ENCODE data around the gene TMEM121B.

Gene TMEM121B

GRCh38 chr22:17135153-17135760, 14.1 kb upstream of the TMEM121B start:
- H3K36me3 ChIP-seq (ENCODE audit: control insufficient read depth, low read depth, low read length): peaks cover 14% of the 10 kb centered on the region
- H3K27me3 ChIP-seq (ENCODE audit: control insufficient read depth, insufficient read depth, low read length): no peaks in the 10 kb centered on the region
- H3K27ac ChIP-seq (ENCODE audit: low read length): no peak overlapping the region

DNA sequence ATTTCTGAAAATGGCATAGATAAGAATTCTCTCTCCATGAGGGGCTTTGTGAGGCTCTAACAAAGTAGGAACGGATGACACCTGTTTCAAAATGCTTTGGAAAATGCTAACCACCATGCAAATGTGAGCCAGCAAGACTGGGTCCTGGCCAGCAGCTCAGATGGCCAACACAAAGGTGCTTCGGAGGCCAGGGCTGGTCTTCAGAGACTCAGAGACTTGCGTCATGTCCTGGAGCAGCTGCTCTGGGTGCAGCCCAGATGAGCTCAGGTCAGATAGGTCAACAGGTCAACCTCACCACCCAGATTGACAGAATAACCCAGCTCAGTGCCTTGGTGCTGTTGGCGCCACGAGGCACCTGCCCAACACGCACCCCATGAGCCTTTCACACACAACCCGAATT, 12.0 kb upstream of the TMEM121B start:
- Histone ChIP-seq H3K9ac (ENCODE audit: low read length) (no peak overlapping the region), H3K36me3 (ENCODE audit: control insufficient read depth, low read depth, low read length) (peaks cover 4% of the 10 kb centered on the region), H3K4me3 (ENCODE audit: low read length) (no peak overlapping the region), H3K9me3 (ENCODE audit: control insufficient read depth, low read depth, low read length) (no peaks in the 10 kb centered on the region), H3K27me3 (ENCODE audit: control insufficient read depth, insufficient read depth, low read length) (no peaks in the 10 kb centered on the region), H3K27ac (ENCODE audit: low read length) (no peak overlapping the region), H3K4me1 (ENCODE audit: control insufficient read depth, low read depth, low read length) (no peaks in the 10 kb centered on the region)

More at GRCh38 chr22:17135153-17135760, 14.1 kb upstream of the TMEM121B start:
- Histone ChIP-seq H3K4me3 (ENCODE audit: low read length) (no peak overlapping the region), H3K9me3 (ENCODE audit: control insufficient read depth, low read depth, low read length) (no peaks in the 10 kb centered on the region), H3K4me1 (ENCODE audit: control insufficient read depth, low read depth, low read length) (no peaks in the 10 kb centered on the region), H3K9ac (ENCODE audit: low read length) (no peak overlapping the region)

- Histone ChIP-seq H3K27me3 (ENCODE audit: control insufficient read depth, insufficient read depth, low read length) (no peaks in the 10 kb centered on the region), H3K4me3 (ENCODE audit: low read length) (no peak overlapping the region), H3K4me1 (ENCODE audit: control insufficient read depth, low read depth, low read length) (no peaks in the 10 kb centered on the region), H3K9me3 (ENCODE audit: control insufficient read depth, low read depth, low read length) (no peaks in the 10 kb centered on the region), H3K9ac (ENCODE audit: low read length) (no peak overlapping the region), H3K27ac (ENCODE audit: low read length) (no peak overlapping the region), H3K36me3 (ENCODE audit: control insufficient read depth, low read depth, low read length) (no peaks in the 10 kb centered on the region)
These were observed 11.0 kb upstream of the TMEM121B start for GRCh38 chr22:17132112-17132511.

- H3K27me3 ChIP-seq (ENCODE audit: control insufficient read depth, insufficient read depth, low read length): no peaks in the 10 kb centered on the region
- H3K9ac ChIP-seq (ENCODE audit: low read length): no peak overlapping the region
- H3K27ac ChIP-seq (ENCODE audit: low read length): no peak overlapping the region
- H3K36me3 ChIP-seq (ENCODE audit: control insufficient read depth, low read depth, low read length): no peaks in the 10 kb centered on the region
- H3K4me1 ChIP-seq (ENCODE audit: control insufficient read depth, low read depth, low read length): no peaks in the 10 kb centered on the region
- no peak overlapping the region for H3K4me3 ChIP-seq (ENCODE audit: low read length)
- H3K9me3 ChIP-seq (ENCODE audit: control insufficient read depth, low read depth, low read length): no peaks in the 10 kb centered on the region
These were observed 10.5 kb upstream of the TMEM121B start for GRCh38 chr22:17131686-17132085.

GRCh38 chr22:17130199-17130598, 9.0 kb upstream of the TMEM121B start:
- Histone ChIP-seq H3K9ac (ENCODE audit: low read length) (no peak overlapping the region), H3K27me3 (ENCODE audit: control insufficient read depth, insufficient read depth, low read length) (no peaks in the 10 kb centered on the region), H3K9me3 (ENCODE audit: control insufficient read depth, low read depth, low read length) (no peaks in the 10 kb centered on the region), H3K4me3 (ENCODE audit: low read length) (no peak overlapping the region), H3K4me1 (ENCODE audit: control insufficient read depth, low read depth, low read length) (no peaks in the 10 kb centered on the region), H3K27ac (ENCODE audit: low read length) (no peak overlapping the region), H3K36me3 (ENCODE audit: control insufficient read depth, low read depth, low read length) (no peaks in the 10 kb centered on the region)

GRCh38 chr22:17120711-17121232, 388 bp downstream of the TMEM121B start:
- H3K9ac ChIP-seq (ENCODE audit: low read length): no peak overlapping the region
- H3K27me3 ChIP-seq (ENCODE audit: control insufficient read depth, insufficient read depth, low read length): peaks cover 24% of the 10 kb centered on the region
- H3K4me1 ChIP-seq (ENCODE audit: control insufficient read depth, low read depth, low read length): peaks cover 20% of the 10 kb centered on the region
- H3K36me3 ChIP-seq (ENCODE audit: control insufficient read depth, low read depth, low read length): no peaks in the 10 kb centered on the region
- no peaks in the 10 kb centered on the region for H3K9me3 ChIP-seq (ENCODE audit: control insufficient read depth, low read depth, low read length)
- peak overlapping the region; percentile 45 for H3K4me3 ChIP-seq (ENCODE audit: low read length)
- H3K27ac ChIP-seq (ENCODE audit: low read length): no peak overlapping the region

DNA sequence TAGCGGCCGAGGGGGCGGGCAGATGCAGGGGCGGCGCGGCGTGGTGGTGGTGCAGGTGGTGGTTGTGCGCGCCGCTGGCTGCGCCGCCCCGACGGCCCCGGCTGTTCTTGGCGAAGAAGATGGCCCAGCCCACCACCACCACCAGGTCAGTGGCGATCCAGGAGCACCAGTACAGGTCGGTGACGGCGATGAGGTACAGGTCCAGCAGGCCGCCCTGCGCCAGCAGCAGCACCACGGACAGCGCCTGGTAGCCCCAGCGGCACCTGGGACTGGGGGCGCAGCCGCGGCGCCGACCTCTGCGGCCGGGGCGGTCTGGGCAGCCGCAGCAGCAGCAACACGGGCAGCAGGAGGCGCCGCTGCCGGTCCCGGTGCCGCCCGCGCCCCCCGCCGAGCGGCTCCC, 879 bp downstream of the TMEM121B start:
- no peaks in the 10 kb centered on the region for H3K9me3 ChIP-seq (ENCODE audit: control insufficient read depth, low read depth, low read length)
- no peak overlapping the region for H3K27ac ChIP-seq (ENCODE audit: low read length)
- peaks cover 24% of the 10 kb centered on the region for H3K27me3 ChIP-seq (ENCODE audit: control insufficient read depth, insufficient read depth, low read length)
- H3K36me3 ChIP-seq (ENCODE audit: control insufficient read depth, low read depth, low read length): no peaks in the 10 kb centered on the region
- no peak overlapping the region for H3K9ac ChIP-seq (ENCODE audit: low read length)
- H3K4me1 ChIP-seq (ENCODE audit: control insufficient read depth, low read depth, low read length): peaks cover 20% of the 10 kb centered on the region
- no peak overlapping the region for H3K4me3 ChIP-seq (ENCODE audit: low read length)

DNA sequence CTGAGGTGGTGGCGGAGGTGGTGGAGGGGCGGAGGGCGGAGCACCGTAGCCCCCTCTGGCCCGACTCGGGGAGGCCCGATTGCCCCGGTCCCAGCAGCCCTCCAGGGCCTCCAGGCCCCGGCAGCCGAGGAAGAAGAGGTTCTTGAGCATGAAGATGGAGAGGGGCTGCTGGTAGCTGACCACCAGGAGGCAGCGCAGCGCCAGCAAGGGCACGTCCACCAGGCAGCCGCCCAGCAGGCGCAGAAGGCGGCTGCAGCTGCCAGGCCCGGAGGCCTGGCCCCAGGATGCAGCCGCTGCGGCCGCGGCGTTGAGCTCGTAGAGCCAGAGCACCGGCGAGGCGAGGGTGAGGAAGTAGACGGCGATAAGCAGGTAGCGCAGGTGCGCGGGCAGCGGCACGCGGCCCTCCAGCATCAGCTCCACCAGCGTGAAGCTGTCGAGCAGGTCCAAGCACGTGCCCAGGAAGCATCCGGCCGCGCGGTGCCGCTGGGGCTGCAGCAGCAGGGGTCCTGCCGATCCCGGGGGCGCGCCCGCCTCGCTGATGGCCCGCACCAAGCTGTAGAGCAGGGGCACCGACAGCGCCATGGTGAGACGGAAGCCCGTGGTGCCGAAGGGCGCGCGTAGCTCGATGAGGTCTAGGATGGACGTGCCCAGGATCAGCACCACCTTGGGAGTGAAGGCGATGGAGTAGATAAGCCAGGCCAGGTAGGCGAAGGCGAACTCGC, 1.5 kb downstream of the TMEM121B start:
- Histone ChIP-seq H3K27ac (ENCODE audit: low read length) (no peak overlapping the region), H3K9ac (ENCODE audit: low read length) (no peak overlapping the region), H3K36me3 (ENCODE audit: control insufficient read depth, low read depth, low read length) (no peaks in the 10 kb centered on the region), H3K4me1 (ENCODE audit: control insufficient read depth, low read depth, low read length) (peaks cover 20% of the 10 kb centered on the region), H3K9me3 (ENCODE audit: control insufficient read depth, low read depth, low read length) (no peaks in the 10 kb centered on the region), H3K4me3 (ENCODE audit: low read length) (no peak overlapping the region), H3K27me3 (ENCODE audit: control insufficient read depth, insufficient read depth, low read length) (peaks cover 24% of the 10 kb centered on the region)

GRCh38 chr22:17118342-17118741, 2.8 kb downstream of the TMEM121B start:
- Histone ChIP-seq H3K36me3 (ENCODE audit: control insufficient read depth, low read depth, low read length) (no peaks in the 10 kb centered on the region), H3K9me3 (ENCODE audit: control insufficient read depth, low read depth, low read length) (no peaks in the 10 kb centered on the region), H3K4me1 (ENCODE audit: control insufficient read depth, low read depth, low read length) (peaks cover 20% of the 10 kb centered on the region), H3K27ac (ENCODE audit: low read length) (no peak overlapping the region), H3K9ac (ENCODE audit: low read length) (no peak overlapping the region), H3K4me3 (ENCODE audit: low read length) (no peak overlapping the region), H3K27me3 (ENCODE audit: control insufficient read depth, insufficient read depth, low read length) (peaks cover 24% of the 10 kb centered on the region)

GRCh38 chr22:17117890-17118289, 3.3 kb downstream of the TMEM121B start:
- no peaks in the 10 kb centered on the region for H3K9me3 ChIP-seq (ENCODE audit: control insufficient read depth, low read depth, low read length)
- H3K36me3 ChIP-seq (ENCODE audit: control insufficient read depth, low read depth, low read length): no peaks in the 10 kb centered on the region
- no peak overlapping the region for H3K9ac ChIP-seq (ENCODE audit: low read length)
- H3K27me3 ChIP-seq (ENCODE audit: control insufficient read depth, insufficient read depth, low read length): peaks cover 24% of the 10 kb centered on the region
- H3K4me1 ChIP-seq (ENCODE audit: control insufficient read depth, low read depth, low read length): peaks cover 20% of the 10 kb centered on the region
- H3K27ac ChIP-seq (ENCODE audit: low read length): no peak overlapping the region
- H3K4me3 ChIP-seq (ENCODE audit: low read length): no peak overlapping the region

- H3K9ac ChIP-seq (ENCODE audit: low read length): no peak overlapping the region
- H3K9me3 ChIP-seq (ENCODE audit: control insufficient read depth, low read depth, low read length): no peaks in the 10 kb centered on the region
- H3K27me3 ChIP-seq (ENCODE audit: control insufficient read depth, insufficient read depth, low read length): peaks cover 22% of the 10 kb centered on the region
- no peak overlapping the region for H3K27ac ChIP-seq (ENCODE audit: low read length)
- H3K4me1 ChIP-seq (ENCODE audit: control insufficient read depth, low read depth, low read length): peaks cover 20% of the 10 kb centered on the region
- H3K4me3 ChIP-seq (ENCODE audit: low read length): no peak overlapping the region
- H3K36me3 ChIP-seq (ENCODE audit: control insufficient read depth, low read depth, low read length): no peaks in the 10 kb centered on the region
These were observed 3.8 kb downstream of the TMEM121B start for GRCh38 chr22:17117400-17117799.
